GM19023 (cell line): ENCODE results near the gene GNAO1.

ENCODE experiments used
- ATAC-seq: cut with Tn5 transposase; IDR thresholded peaks from one replicate; pipeline ENCODE4 v1.9.1; 2021; ENCODE audit warnings: mild to moderate bottlenecking, moderate library complexity; ENCODE audit not compliant: unreplicated experiment

The GNAO1 gene

DNA sequence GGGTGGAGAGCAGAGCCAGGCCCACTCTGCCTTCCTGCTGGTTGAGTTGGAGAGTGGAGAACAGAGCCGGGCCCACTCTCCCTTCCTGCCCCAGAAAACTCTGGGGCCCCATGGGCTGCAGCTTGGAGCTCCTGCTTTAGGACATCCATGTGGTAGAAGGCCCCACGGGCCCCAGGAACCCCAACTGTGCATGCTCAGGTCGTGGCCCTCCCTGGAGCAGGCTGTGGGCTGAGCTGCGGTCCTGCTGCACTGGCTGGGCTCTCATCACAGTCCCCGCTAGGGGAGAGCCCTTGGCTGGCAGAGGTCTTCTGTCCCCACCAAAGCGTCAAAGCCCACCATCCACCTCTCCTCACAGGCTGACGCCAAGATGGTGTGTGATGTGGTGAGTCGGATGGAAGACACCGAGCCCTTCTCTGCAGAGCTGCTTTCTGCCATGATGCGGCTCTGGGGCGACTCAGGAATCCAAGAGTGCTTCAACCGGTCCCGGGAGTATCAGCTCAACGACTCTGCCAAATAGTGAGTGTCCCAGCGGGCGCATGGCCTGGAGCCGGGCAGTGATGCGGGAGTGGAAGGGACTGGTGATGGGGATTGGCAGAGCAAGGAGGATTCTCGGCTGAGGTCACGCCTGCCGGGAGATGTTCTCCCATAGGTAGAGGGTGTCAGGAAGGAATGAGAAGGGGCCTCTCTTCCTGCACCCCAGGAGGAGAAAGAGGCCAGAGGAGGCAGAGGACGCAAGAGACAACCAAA is 137.2 kb downstream of the GNAO1 start:
- ATAC-seq: no peak

DNA sequence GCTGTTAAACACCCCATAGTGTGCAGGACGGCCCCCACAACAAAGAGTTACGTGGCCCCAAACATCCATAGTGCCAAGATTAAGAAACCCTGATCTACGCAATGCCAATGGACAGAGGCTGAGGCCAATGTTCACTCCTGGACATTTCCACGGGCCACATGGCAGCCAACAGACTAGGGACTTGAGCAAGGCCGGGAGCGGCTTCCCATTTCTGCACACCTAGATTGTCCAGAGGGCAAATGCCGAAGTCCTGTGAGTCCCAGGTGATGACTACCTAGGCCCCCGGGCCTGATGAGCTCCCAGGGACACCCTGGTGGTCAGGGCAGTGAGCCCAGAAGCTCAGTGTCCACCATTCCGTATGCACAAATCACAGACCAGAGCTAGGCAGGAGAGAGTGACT is 138.6 kb downstream of the GNAO1 start:
- ATAC-seq: no peak

DNA sequence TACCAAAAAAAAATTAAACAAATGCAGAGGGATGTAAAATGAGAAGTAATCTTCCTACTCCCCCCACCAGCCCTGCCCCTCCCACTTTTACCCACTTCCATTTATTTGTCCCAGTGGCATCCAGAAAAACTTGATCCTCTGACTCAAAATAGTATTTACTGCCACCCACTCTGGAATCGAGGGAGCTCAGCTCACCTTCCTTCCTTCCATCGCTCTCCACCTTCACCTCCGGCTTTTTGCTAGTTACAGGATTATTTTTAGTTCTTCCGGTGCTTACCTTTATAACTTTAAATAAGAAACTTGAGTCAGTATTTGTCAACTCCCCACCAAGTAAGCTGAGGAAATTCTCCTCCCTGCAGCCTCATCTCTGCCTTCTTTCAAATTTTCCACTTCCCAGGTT is 139.2 kb downstream of the GNAO1 start:
- no peak for ATAC-seq

DNA sequence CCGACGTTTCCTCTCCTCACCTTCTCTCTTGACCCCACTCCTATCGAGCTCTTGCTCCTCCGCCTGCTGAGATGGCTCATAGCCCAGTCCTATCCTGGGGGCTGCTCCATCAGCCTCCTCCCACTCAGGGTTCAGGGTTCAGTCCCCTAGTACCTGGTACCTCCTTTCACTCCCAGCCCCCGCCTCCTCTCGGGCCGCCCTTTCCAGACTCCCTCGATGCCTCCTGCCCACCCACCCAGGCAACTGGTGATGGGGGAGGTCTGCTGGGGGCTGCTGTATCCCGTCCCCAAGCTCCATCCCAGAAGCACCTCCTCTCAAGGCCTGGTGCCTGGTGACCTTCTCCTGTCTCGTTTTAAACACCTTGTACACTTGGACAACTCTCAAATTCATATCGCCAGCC is 140.1 kb downstream of the GNAO1 start:
- no peak for ATAC-seq

DNA sequence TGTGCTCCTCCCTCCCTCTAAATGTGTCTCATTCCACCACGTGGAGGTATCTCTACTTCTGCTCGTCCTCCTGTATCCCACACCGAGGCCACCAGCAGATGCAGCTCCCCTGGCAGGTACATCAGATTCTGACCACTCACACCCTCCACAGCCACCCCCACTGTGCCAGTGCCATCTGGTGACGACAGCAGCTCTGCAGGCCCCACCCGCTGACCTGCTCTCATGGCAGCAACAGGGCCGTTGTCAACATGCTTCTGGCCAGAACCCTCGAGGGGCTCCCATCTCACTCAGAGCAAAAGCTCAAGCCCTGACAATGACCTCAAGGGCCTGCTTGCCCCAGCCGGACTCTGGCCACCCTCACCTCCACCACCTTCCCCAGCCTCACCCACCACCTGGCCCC is 140.6 kb downstream of the GNAO1 start:
- no peak for ATAC-seq

DNA sequence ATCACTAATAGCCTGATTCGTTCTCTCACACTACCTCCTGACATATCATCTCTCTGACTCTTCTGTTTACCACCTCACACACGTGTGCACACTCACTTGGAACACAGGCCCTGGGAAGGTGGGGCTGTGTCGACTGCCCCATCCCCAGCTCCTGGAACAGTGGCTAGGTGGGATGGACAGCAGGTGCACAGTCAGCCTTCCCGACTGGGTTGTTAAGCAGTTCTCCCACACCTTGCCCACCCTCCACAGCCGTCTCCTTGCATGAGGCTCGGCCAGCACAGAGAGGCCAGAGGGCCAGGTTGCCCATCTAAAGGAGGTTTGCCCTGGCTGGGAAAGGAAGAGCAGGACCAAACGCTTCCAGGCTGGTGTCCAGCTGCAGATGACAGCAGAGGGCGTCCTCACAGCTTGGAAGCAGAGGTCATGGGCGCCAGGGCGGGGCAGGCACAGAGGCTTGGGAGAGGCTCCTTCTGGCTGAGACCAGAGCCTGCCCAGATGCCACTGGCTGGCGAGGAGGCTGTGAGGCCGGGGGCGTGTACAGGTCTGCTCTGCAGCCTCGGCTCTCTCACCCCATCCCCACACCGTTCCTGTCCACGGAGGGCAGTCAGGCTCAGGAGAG is 141.3 kb downstream of the GNAO1 start:
- no peak for ATAC-seq

DNA sequence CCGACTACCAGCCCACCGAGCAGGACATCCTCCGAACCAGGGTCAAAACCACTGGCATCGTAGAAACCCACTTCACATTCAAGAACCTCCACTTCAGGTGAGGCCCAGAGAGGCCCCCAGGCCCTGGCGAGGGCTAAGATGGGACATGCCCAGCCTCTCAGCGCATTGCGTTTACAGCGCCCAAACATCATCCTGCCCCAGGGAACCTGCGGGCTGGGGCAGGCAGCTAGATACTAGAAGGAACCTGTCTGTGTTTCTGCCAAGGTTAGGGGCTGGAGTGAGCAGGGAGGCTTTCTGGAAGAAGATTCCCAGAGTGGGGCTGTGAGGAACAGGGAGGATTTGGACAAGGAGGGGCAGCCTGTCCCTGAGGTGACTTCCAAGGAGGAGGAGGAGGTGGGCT is 143.5 kb downstream of the GNAO1 start:
- ATAC-seq: no peak

DNA sequence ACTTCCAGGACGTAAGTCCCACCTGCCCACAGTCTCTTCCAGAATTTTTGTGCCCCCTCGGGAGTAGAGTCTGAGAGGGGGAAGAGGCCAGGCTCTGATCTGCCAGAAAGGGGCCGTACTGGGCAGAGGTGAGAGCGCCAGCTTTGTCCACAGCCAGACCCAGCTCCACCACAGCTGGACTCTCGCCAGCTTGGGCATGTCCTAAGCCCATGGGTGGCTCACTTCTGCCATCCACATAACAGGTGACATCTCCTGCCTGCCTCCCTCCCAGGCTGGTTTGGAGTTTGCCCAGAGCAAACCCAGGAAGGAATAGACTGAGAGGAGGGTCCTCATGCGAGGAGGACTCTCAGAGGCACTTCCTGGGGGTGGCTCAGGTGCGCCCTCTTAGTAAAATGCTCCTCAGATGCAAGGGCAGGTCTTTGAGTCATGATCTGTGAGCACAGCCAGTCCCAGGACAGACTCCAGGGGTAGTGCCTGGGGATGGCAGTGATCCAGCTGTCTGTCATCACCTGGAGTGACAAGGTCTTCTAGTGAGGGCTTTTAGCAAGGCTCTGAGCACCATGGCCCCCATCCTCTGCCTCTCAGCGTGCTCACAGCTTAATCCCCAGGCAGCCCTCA is 144.9 kb downstream of the GNAO1 start:
- no peak for ATAC-seq

DNA sequence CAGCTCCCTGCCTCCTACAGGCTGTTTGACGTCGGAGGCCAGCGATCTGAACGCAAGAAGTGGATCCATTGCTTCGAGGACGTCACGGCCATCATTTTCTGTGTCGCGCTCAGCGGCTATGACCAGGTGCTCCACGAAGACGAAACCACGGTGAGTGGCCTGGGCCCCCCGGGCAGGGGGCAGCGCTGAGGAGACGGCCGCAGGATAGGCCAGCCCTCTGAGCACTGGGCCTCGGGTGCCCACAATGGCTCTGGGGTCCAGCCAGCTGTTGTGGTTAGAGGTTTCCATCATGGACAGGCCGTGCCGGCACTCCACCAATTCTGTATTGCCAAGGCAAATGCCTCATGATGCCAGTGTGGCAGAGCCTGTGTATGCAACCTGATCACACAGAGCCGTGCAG is 145.4 kb downstream of the GNAO1 start:
- no peak for ATAC-seq

DNA sequence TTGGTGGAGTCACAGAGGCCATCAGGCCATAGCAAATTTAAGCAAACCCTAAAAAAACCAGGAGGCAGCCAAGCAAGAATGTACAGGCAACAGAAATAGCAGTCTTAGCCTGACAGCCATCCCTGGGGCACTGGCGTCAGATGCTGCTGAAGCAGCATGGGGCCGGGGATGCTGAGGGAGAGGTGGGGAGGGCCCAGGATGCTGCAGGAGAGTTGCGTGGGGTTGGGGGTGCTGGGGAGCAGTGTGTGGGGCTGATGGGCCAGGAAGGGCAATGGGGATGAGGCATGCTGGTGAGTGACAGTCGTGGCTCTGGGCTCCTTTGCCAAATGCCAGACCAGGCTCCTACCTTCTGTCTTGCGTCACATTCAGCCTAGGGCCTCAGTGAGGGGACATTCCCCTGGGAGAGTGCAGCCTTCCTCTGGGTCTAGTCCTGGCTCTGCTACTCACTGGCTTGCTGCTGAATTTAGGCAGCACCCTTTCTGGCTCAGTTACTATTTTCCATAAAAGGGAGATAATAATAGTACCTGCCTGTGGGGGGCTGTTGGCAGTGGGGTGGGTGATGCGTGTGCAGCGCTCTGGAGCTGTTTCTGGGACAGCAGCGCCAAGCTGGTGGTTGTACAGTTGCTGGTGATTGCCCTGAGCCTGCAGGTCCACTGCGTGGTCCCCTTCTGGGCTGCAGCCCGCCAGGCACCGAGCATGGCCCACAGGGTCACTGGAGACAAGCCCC is 146.0 kb downstream of the GNAO1 start:
- no peak for ATAC-seq

DNA sequence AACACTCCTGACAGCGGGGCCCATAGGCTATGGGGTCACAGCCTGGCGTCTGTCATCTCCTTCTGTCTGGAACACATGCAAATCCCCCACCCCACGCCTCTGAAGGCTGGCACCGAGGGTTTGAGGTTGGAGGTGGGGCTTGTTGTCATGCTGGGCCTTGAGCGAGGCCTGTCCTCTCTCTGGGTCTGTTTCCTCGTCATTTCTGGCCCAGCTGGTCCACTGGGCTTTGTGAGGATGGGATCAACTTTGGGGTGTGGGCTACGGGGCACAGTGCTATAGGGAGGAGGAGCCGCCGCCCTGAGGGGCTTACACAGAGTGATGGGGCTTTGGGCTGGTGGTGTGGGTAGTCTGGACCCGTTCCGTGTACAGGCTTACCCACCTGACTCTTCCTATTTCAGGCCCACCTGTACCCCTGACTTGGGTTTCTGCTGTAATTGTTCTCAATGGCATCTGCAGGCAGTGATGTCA is 146.6 kb downstream of the GNAO1 start:
- no peak for ATAC-seq

DNA sequence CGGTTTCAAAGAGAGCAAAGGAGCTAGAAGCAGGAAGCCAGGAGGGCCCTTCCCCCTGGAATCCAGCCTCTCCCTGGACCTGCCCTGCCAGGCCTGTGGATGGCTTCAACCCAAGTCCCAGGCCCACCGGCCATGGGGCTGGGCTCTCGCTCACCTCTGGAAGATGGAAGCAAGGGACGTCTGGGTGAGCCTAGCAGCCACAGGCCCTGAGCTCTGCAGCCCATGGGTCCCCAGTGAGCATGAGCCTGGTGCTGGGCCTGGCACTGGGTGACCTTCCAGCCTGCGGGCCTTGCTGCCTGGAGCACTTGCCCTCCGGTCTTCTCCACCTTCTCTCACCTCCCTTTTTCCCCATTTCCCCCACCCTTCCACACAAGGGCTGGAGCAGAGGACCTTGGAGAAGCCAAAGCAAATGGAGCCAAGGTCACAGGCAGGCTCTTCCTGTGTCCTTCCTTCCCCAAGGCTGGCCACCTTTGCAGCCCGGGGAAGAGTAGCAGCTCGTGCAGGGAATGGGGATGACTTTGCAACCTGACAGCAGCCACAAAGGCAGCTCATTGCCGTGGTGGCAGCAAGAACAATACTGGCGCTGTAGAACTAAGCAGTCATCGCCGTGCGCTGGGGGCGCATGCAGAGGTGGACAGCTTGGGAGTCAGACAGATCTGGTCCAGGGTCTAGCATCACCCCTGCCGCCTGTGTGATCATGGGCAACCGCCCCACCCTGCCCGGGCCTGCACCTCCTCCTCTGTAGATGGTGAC is 147.5 kb downstream of the GNAO1 start:
- no peak for ATAC-seq

DNA sequence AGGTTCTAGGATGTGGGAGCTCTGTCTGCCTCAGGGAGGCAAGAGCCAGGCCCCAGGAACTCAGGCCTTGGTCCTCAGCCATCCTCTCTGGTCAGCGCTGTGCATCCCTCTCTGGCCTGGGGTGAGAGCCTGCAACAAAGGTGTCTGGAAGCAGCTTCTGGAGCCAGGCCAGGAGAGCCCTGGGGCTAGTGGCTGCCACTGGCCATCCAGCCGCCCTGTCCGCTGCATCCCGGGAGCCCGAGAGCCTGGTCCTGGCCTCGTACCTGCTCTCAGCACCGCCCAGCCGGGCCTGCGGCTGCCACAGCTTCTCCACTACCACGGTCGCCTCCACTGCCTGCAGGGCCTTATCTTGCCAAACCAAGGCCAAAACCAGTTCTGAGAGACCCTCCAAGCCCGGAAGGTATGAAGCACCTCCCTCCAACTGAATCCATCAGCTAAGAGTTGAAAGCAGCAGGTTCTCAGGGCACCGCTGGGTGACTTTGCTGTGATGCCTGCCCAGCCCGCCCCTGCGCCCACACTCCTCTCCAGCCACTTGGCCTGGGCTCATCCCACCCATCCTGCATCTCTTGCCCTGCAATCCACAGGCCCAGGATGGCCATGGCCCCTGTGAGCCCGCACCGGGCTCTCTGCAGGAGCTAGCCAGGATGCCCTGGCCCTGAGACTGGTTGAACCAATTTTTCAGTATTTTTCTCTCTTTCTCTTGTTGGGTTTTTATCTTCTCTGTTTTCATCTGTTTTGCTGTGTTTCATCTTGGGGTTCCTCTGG is 148.3 kb downstream of the GNAO1 start:
- no peak for ATAC-seq

DNA sequence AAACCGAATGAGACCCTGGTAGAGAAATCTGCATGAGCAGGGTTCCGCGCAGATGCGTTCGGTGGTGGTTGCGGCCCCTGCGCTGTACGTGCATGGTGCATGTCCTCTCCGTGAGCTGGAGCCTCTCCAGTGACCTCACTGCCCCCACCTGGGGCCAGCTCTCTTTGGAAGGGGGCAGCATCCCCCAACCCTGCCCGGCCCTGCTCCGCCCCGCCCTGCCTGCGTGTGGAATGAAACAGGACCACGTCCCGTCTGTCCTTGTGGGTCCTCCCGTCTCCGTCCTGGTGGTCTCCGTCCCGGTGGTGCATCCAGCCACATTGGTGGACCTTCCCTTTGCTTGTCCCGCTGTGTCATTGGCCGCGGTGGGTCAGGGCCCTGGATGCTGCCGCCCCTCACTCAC is 149.1 kb downstream of the GNAO1 start:
- ATAC-seq: no peak

DNA sequence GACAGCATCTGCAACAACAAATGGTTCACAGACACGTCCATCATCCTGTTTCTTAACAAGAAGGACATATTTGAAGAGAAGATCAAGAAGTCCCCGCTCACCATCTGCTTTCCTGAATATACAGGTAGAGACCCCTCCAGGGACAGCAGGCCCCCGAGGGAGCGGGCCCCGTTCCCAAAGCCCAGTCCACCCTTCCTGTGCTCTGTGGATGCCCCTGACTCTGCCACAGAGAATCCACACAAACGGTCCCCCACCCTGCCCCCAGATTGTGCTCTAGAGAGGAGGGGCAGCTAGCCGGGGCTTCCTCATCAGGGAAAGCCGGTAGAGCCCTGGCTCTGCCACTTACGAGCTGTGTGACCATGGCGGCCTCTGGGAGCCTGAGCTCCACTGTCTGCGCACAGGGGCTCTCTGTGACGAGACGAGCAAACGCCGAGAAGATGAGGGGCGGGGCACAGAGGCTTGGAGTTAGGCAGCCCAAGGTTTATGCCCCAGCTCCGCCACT is 149.6 kb downstream of the GNAO1 start:
- ATAC-seq: no peak

DNA sequence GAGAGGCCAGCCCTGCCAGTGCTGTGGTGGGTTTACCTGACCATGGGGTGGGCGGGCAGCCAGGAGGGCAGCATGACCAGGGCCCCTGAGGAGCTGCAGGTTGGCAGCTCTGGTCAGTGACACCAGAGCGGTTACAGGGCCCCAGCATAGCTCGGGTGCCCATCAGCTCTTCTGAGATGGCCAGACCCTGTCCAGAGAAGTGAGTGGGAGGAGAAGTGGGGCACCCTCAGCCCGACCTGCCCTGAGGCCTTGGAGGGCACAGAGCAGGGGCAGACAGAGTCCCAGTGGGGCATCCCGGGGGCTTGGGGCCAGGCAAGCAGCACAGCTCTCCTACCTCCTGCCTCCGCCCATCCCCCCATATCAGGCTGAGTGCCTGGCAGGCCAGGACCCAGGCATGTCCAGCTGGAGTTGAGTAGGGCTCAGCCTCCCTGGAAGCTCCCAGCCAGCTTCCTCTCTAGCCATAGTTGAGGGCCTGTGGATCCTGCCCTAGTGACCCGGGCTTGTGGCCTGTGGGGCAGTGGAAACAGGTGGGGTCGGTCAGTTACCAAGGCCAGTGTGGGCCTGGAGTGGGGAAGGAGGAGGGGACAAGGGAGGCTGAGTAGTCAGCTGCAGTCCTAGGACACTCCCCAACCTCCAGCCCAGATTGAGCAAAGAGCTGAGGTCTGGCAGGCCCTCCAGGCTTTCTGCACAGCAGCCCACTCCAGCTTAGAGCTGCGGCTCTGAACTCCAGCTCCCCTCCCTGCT is 150.5 kb downstream of the GNAO1 start:
- ATAC-seq: no peak

DNA sequence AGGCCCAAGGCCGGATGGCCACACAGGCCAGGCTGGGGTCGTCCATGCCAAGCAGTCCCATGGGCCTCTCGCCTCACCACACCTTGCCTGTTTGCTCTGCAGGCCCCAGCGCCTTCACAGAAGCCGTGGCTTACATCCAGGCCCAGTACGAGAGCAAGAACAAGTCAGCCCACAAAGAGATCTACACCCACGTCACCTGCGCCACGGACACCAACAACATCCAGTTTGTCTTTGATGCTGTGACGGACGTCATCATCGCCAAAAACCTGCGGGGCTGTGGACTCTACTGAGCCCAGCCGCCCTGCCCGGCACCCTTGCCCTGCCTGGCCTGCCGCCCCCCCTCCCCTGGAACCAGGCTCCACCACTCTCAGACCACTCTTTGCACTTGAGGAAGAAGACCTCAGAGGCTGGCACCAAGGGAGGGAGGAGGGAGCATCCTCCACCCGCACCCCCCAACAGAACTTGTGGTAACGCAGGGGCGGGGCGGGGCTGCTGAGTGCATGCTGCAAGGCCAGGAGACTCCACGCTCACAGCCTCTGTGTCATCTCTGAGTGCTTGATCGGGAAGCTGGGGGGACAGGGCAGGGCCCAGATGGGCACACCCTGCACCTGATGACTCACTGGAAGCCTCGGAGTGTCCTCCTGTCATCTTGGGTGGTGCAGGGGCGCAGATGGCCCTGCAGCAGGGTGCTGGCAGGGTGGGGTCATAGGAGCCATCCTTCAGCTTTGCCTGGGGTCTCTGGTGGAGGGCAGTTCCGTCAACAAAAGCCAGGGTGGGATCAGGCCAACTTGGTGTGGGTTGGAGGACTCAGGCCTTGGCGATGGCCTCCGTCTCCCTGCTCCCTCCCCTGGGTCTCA is 152.6 kb downstream of the GNAO1 start:
- ATAC-seq: no peak
